ENCODE measurements around the gene ECPAS.

- TF ChIP-seq CTCF (IDR thresholded peaks at IDR 0.05) (no peak), EP300 (IDR thresholded peaks at IDR 0.05) (no peak)
Observed at GRCh38 chr9:111349766-111350165, 134.4 kb downstream of the ECPAS start.

All from ovary (tissue), 3 donors.